SHP77 treated with DMSO at 0.1 percent for 48 hours (cell line): ENCODE data around the gene ING2.

ENCODE experiments used
- DNase-seq: peaks from one replicate; lab custom pipeline; 2025; lab: John Stamatoyannopoulos, UW

ING2 gene

GRCh38 chr4:183499801-183500200 lies 5.1 kb upstream of the ING2 start:
- DNase-seq, result no peak

GRCh38 chr4:183503497-183504063 lies 1.3 kb upstream of the ING2 start:
- no peak for DNase-seq

GRCh38 chr4:183504064-183504929 lies 561 bp upstream of the ING2 start:
- DNase-seq, result peak; percentile 84

GRCh38 chr4:183505611-183506388 lies 942 bp downstream of the ING2 start:
- DNase-seq, result no peak

GRCh38 chr4:183506389-183506735 lies 1.5 kb downstream of the ING2 start:
- DNase-seq, result no peak

GRCh38 chr4:183507925-183508696 lies 3.3 kb downstream of the ING2 start:
- DNase-seq, result no peak

GRCh38 chr4:183508697-183509335 lies 4.0 kb downstream of the ING2 start:
- no peak for DNase-seq

- DNase-seq, result no peak
These were observed 10.6 kb downstream of the ING2 start for GRCh38 chr4:183515411-183515810.

- DNase-seq, result no peak
These were observed 12.3 kb downstream of the ING2 start for GRCh38 chr4:183517194-183517593.

GRCh38 chr4:183517781-183518180 lies 12.9 kb downstream of the ING2 start:
- no peak for DNase-seq

- DNase-seq, result no peak
These were observed 18.0 kb downstream of the ING2 start for GRCh38 chr4:183522821-183523220.

- no peak for DNase-seq
These were observed 22.5 kb downstream of the ING2 start for GRCh38 chr4:183527326-183527725.

GRCh38 chr4:183532821-183533220 lies 28.0 kb downstream of the ING2 start:
- DNase-seq, result no peak

- no peak for DNase-seq
These were observed 28.8 kb downstream of the ING2 start for GRCh38 chr4:183533698-183534097.

GRCh38 chr4:183540410-183541009 lies 35.7 kb downstream of the ING2 start:
- no peak for DNase-seq

- DNase-seq, result no peak
These were observed 36.3 kb downstream of the ING2 start for GRCh38 chr4:183541010-183541751.

GRCh38 chr4:183541752-183542040 lies 36.8 kb downstream of the ING2 start:
- no peak for DNase-seq

- no peak for DNase-seq
These were observed 38.6 kb downstream of the ING2 start for GRCh38 chr4:183543435-183543834.

GRCh38 chr4:183544109-183544508 lies 39.3 kb downstream of the ING2 start:
- no peak for DNase-seq

- DNase-seq, result no peak
These were observed 41.5 kb downstream of the ING2 start for GRCh38 chr4:183546376-183546775.

- DNase-seq, result no peak
These were observed 43.4 kb downstream of the ING2 start for GRCh38 chr4:183548306-183548705.
